M059J (cell line): ENCODE results near the gene CXCL16. TPM values are rescaled to one million over a fixed set of nuclear protein-coding genes. Genes with fewer than 3 reads are reported as not detected.

Source experiments
- DNase-seq: peaks from one replicate; pipeline ENCODE4 v3.0.0-alpha.2; 2012; ENCODE audit warnings: low read depth
- total RNA-seq: library from RNA; depleted of rRNA; stranded (reverse); fragments of >200 nt; shearing (Covaris generic); gene quantifications from 2 replicates; pipeline ENCODE4 v1.2.3, GENCODE V29; 2014; rRNA removed

CXCL16 gene
- 2.9 and 5.5 TPM in 2 replicates for total RNA-seq

- peak; percentile 36 for DNase-seq
Measured at GRCh38 chr17:4739122-4740024, at the start of gene CXCL16, which contains the start of gene ZMYND15. Gene CXCL16 (minus strand): TSS chr17:4739928. CDS start chr17:4739339, 589 bp downstream. Gene ZMYND15 (plus strand): TSS chr17:4739833. CDS start chr17:4740549, 716 bp downstream.

GRCh38 chr17:4788807-4789700, 49.3 kb upstream of the CXCL16 start, which contains the start of gene GLTPD2:
Gene GLTPD2 (plus strand): TSS chr17:4788964. CDS start chr17:4789012, 48 bp downstream.
- no peak for DNase-seq

GRCh38 chr17:4788159-4788806, 48.6 kb upstream of the CXCL16 start:
- DNase-seq = no peak

- peak; percentile 9 for DNase-seq
Measured at GRCh38 chr17:4786516-4786915, 46.8 kb upstream of the CXCL16 start.

- peak; percentile 54 for DNase-seq
Measured at GRCh38 chr17:4786106-4786511, 46.4 kb upstream of the CXCL16 start, which contains the start of gene VMO1. Gene VMO1 (minus strand): TSS chr17:4786364. CDS start chr17:4786352, 12 bp downstream.

- no peak for DNase-seq
Measured at GRCh38 chr17:4785311-4786105, 45.8 kb upstream of the CXCL16 start.

GRCh38 chr17:4782652-4783051, 42.9 kb upstream of the CXCL16 start:
- no peak for DNase-seq

- no peak for DNase-seq
Measured at GRCh38 chr17:4780325-4780955, 40.7 kb upstream of the CXCL16 start.

GRCh38 chr17:4777969-4778760, 38.4 kb upstream of the CXCL16 start:
- DNase-seq = no peak

GRCh38 chr17:4772235-4772613, 32.5 kb upstream of the CXCL16 start:
- DNase-seq = no peak

- DNase-seq = peak; percentile 31
Measured at GRCh38 chr17:4771519-4772234, 31.9 kb upstream of the CXCL16 start, which contains the start of gene TM4SF5. Gene TM4SF5 (plus strand): TSS chr17:4771886. CDS start chr17:4771923, 37 bp downstream.

- DNase-seq = peak; percentile 43
Measured at GRCh38 chr17:4769628-4770027, 29.9 kb upstream of the CXCL16 start.

- DNase-seq = no peak
Measured at GRCh38 chr17:4768298-4768697, 28.6 kb upstream of the CXCL16 start.

GRCh38 chr17:4766723-4767122, 27.0 kb upstream of the CXCL16 start:
- no peak for DNase-seq

- no peak for DNase-seq
Measured at GRCh38 chr17:4766201-4766600, 26.5 kb upstream of the CXCL16 start.

GRCh38 chr17:4764595-4764994, 24.9 kb upstream of the CXCL16 start:
- no peak for DNase-seq

GRCh38 chr17:4759776-4760236, 20.1 kb upstream of the CXCL16 start:
- no peak for DNase-seq

GRCh38 chr17:4753392-4753791, 13.7 kb upstream of the CXCL16 start:
- no peak for DNase-seq
